Lower lobe of right lung (tissue), 2 donors: Measurements from ENCODE around the gene PXMP4. TPM values are rescaled to one million over a fixed set of nuclear protein-coding genes. Genes with fewer than 3 reads are reported as not detected.

Experiments used
- ATAC-seq, 2 donors: fragments of 200-7000 bp; cut with Tn5 transposase; one replicate each; pipeline ENCODE4 v1.9.1; 2020 to 2022; ENCODE audit warnings: mild to moderate bottlenecking in 2 of 2, moderate library complexity in 2 of 2
- DNase-seq: peaks from one replicate; pipeline ENCODE4 v3.0.0-alpha.2; 2020
- H3K27ac ChIP-seq: fragments of 200-600 bp; one replicate; pipeline ENCODE4 v1.8.0; 2022
- H3K27me3 ChIP-seq: fragments of 200-600 bp; one replicate; pipeline ENCODE4 v1.8.0; 2022; ENCODE audit warnings: low read depth
- H3K36me3 ChIP-seq: fragments of 200-600 bp; one replicate; pipeline ENCODE4 v1.8.0; 2022; ENCODE audit warnings: mild to moderate bottlenecking
- H3K4me1 ChIP-seq: fragments of 200-600 bp; one replicate; pipeline ENCODE4 v1.8.0; 2022
- H3K4me3 ChIP-seq: fragments of 200-600 bp; one replicate; pipeline ENCODE4 v1.8.0; 2022; ENCODE audit warnings: mild to moderate bottlenecking
- H3K9me3 ChIP-seq: fragments of 200-600 bp; one replicate; pipeline ENCODE4 v1.8.0; 2022
- intact Hi-C: fragments of 100-400 bp; cut with DNase I; formaldehyde crosslinking; loops from one replicate; pipeline ENCODE4 v1.11.0; 2022
- total RNA-seq: library from RNA; stranded (reverse); fragmentation: NEBNext Ultra II Directional; extraction: Animal tissue kit (Norgen Biotek cat#: 25700); gene quantifications from one replicate; pipeline ENCODE4 v1.2.1, GENCODE V29; 2021
- TF ChIP-seq, protein P1 (sequence below): fragments of 200-600 bp; IDR thresholded peaks from one replicate; pipeline ENCODE4 v1.8.0; 2022; ENCODE audit warnings: antibody characterized with exemption, mild to moderate bottlenecking
- donor health status: DM: no; HTN: yes; CAD: no; lungs with severe emphysema.

Gene PXMP4
- total RNA-seq, 1 donor from 2014 or later, result 60.5 TPM

DNA sequence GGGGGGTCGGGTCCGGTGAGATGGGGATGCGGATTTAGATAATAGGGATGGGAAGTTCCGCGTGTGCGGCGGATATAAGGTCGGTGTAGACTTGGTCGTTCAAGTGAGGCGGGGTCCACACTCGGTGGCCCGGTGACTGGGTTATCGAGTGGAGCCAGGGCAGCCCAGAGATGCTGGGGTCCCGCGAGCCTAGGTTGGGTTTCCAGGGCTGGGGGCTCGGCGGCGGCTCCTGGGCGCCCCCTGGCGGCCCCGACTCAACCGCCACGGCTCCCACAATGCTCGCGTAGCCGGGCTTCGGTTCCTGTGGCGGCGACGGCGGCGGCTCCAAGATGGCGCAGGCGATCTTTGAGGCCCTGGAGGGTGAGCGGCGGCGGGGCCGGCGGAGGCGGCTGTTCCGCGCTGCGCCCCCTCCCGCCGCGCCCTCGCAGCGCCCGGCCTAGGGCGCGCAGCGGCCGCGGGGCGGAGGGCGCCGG lies 11.6 kb upstream of the PXMP4 start, which contains the start of gene ZNF341:
TSS of gene ZNF341 (plus strand) at position 304 of the 473 bp plus-strand sequence. CDS start at position 330, 26 bp downstream.
- Histone ChIP-seq H3K4me1 (peaks cover 26% of the 10 kb centered on the region), H3K36me3 (no peaks in the 10 kb centered on the region), H3K4me3 (peak within 1 kb of the TSS; percentile 62), H3K27me3 (no peaks in the 10 kb centered on the region), H3K27ac (peak within 1 kb of the TSS; percentile 92), H3K9me3 (peaks cover 8% of the 10 kb centered on the region)
- intact Hi-C loops, result no loop called here
- ATAC-seq (peak; percentile 88 to 93), DNase-seq (peak; percentile 95)
- TF ChIP-seq, protein P1, sequence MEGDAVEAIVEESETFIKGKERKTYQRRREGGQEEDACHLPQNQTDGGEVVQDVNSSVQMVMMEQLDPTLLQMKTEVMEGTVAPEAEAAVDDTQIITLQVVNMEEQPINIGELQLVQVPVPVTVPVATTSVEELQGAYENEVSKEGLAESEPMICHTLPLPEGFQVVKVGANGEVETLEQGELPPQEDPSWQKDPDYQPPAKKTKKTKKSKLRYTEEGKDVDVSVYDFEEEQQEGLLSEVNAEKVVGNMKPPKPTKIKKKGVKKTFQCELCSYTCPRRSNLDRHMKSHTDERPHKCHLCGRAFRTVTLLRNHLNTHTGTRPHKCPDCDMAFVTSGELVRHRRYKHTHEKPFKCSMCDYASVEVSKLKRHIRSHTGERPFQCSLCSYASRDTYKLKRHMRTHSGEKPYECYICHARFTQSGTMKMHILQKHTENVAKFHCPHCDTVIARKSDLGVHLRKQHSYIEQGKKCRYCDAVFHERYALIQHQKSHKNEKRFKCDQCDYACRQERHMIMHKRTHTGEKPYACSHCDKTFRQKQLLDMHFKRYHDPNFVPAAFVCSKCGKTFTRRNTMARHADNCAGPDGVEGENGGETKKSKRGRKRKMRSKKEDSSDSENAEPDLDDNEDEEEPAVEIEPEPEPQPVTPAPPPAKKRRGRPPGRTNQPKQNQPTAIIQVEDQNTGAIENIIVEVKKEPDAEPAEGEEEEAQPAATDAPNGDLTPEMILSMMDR, result peak; percentile 87

DNA sequence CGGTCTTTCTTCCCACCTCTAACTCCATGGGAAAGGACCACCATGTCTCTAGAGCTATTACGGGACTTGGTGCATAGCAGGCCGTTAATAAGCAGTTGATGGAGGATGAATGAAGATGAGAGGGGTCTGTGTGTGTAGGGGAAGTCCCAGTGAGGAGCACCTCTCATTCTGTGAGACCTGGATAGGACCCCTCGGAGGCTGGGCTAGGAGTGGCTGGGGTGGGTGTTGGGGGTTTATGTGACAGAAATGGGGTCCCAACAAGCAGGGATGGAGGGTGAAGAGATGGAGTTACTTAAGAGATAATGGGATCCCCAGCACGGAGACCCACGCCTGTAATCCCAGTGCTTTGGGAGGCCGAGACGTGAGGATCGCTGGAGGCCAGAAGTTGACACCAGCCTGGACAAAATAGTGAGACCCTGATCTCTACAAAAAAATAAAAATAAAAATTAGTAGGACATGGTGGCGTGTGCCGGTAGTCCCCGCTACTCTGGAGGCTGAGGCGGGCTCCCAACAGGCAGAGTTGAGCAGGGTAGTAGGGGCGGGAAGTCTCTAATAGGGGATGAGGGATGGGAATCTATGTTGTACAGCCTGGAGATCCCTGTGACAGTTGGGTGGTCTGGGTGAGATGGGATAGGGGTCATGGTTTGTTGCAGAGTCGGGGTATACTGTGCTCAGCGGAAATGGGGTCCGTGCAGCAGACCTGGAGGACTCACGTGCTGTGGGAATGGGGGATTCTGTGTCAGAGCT lies 11.0 kb upstream of the PXMP4 start:
- intact Hi-C loops, result no loop called here
- peak overlapping the region; percentile 62 for H3K4me3 ChIP-seq
- H3K27ac ChIP-seq, result peak overlapping the region; percentile 92
- TF ChIP-seq, protein P1, result no peak
- no peak for DNase-seq
- peaks cover 2% of the 10 kb centered on the region for H3K9me3 ChIP-seq
- H3K27me3 ChIP-seq, result no peaks in the 10 kb centered on the region
- no peaks in the 10 kb centered on the region for H3K36me3 ChIP-seq
- peaks cover 26% of the 10 kb centered on the region for H3K4me1 ChIP-seq
- no peak for ATAC-seq

DNA sequence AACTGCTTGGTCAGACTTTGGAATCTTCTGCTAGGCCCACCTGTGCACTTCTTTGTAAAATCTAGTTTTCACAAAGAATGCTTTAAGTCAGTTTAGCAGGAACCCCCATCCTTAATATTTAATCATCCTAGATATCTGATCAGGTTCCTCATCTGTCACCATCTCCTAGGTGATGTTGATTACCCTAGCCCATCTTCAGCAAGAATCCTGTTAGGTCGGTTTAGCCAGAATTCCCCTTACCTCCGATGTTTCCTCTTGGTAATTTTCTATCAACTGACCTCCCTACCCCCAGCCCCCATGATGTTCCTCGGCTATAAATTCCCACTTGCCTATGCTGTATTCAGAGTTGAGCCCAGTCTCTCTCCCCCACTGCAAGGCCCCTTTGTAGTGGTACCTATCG lies 9.0 kb upstream of the PXMP4 start:
- no peaks in the 10 kb centered on the region for H3K36me3 ChIP-seq
- H3K9me3 ChIP-seq, result no peaks in the 10 kb centered on the region
- H3K27ac ChIP-seq, result no peak overlapping the region
- intact Hi-C loops, result no loop called here
- no peak overlapping the region for H3K4me3 ChIP-seq
- ATAC-seq (no peak), DNase-seq (no peak)
- H3K27me3 ChIP-seq, result no peaks in the 10 kb centered on the region
- peaks cover 18% of the 10 kb centered on the region for H3K4me1 ChIP-seq
- TF ChIP-seq, protein P1, result no peak

DNA sequence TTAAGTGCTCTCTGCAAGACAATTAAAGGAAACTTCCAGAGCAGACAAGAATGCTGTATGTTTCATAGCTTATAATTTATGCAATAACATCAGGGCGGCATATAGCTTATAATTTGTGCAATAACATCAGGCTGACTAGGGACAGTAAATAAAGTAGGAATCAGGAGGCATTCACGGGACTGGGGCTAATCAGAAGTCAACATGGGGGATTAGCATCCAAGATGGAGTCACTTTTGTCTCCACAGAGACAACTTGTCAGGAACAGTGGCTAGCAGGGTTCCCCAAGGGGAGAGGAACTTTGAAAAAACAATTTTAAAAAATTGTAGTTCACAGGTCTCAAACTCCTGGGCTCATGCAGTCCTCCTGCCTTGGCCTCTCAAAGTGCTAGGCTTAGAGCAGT lies 8.4 kb upstream of the PXMP4 start:
- intact Hi-C loops, result no loop called here
- no peak overlapping the region for H3K4me3 ChIP-seq
- no peaks in the 10 kb centered on the region for H3K27me3 ChIP-seq

DNA sequence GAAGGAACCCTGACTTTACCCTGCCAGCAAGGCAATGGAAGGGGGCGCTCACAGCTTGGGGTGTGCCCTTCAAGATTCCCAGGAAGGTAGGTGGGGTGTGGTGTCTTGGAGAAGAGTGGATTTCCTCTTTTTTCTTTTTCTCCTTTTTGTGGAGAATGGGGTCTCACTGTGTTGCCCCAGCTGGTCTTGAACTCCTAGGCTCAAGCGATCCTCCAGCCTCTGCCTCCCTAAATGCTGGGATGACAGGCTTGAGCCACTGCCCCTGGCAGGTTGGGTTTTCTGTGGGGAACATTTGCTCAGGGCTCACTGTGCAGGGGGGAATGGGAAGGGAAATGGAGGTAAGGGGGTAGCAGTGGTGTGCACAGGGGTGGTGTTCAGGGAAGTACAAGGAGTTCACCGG lies 7.7 kb upstream of the PXMP4 start:
- H3K4me1 ChIP-seq, result peaks cover 5% of the 10 kb centered on the region
- no peak overlapping the region for H3K27ac ChIP-seq
- intact Hi-C loops, result no loop called here
- ATAC-seq (no peak), DNase-seq (no peak)
- TF ChIP-seq, protein P1, result no peak
- H3K36me3 ChIP-seq, result no peaks in the 10 kb centered on the region
- no peaks in the 10 kb centered on the region for H3K27me3 ChIP-seq
- no peak overlapping the region for H3K4me3 ChIP-seq
- no peaks in the 10 kb centered on the region for H3K9me3 ChIP-seq

More for the DNA sequence above, 8.4 kb upstream of the PXMP4 start:
- DNase-seq (no peak), ATAC-seq (no peak)
- TF ChIP-seq, protein P1, result no peak
- Histone ChIP-seq H3K9me3 (no peaks in the 10 kb centered on the region), H3K36me3 (no peaks in the 10 kb centered on the region), H3K4me1 (peaks cover 12% of the 10 kb centered on the region), H3K27ac (no peak overlapping the region)
